SU-DHL-6 (cell line): ENCODE data around the gene SSC4D.
"Not testable (repeated sequence)": the region's sequence is repeated elsewhere in the genome, so short reads cannot be mapped to it uniquely, and the experiment has no call there.

Experiments
- EZH2phosphoT487 ChIP-seq: fragments of 200-600 bp; sonication (generic), shearing (Covaris generic); conservative IDR thresholded peaks from 2 replicates; pipeline ENCODE4 v1.6.1; 2018; ENCODE audit warnings: mild to moderate bottlenecking, antibody characterized with exemption, low read length, moderate library complexity, mixed read lengths
- TF ChIP-seq, protein P1 (sequence below): fragments of 200-600 bp; sonication (generic); IDR thresholded peaks from one replicate; pipeline ENCODE4 v1.5.1; 2017; ENCODE audit warnings: antibody characterized with exemption, mild to moderate bottlenecking, low read length, moderate library complexity; ENCODE audit not compliant: insufficient read depth, poor library complexity, severe bottlenecking

DNA sequence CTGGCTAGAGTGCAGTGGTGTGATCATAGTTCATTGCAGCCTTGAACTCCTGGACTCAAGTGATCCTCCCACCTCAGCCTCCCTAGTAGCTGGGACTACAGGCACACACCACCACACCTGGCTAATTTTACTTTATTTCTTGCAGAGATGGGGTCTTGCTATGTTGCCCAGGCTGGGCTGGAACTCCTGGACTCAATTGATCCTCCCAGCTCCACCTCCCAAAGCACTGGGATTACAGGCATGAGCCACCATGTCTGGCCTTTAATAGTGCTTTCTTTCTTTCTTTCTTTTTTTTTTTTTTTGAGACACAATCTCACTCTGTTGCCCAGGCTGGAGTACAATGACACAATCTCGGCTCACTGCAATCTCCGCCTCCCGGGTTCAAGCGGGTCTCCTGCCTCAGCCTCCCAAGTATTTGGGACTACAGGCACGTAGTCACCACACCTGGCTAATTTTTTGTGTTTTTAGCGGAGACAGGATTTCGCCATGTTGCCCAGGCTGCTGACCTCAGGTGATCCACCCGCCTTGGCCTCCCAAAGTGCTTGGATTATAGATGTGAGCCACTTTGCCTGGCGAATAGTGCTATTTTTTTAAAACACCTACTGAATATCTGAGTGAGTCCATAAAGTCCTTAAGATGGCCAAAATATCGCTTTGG, 8.3 kb upstream of the SSC4D start:
- TF ChIP-seq, protein P1, sequence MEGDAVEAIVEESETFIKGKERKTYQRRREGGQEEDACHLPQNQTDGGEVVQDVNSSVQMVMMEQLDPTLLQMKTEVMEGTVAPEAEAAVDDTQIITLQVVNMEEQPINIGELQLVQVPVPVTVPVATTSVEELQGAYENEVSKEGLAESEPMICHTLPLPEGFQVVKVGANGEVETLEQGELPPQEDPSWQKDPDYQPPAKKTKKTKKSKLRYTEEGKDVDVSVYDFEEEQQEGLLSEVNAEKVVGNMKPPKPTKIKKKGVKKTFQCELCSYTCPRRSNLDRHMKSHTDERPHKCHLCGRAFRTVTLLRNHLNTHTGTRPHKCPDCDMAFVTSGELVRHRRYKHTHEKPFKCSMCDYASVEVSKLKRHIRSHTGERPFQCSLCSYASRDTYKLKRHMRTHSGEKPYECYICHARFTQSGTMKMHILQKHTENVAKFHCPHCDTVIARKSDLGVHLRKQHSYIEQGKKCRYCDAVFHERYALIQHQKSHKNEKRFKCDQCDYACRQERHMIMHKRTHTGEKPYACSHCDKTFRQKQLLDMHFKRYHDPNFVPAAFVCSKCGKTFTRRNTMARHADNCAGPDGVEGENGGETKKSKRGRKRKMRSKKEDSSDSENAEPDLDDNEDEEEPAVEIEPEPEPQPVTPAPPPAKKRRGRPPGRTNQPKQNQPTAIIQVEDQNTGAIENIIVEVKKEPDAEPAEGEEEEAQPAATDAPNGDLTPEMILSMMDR = not testable (repeated sequence)
- not testable (repeated sequence) for TF ChIP-seq EZH2phosphoT487
